C1 segment of cervical spinal cord (tissue), 14 donors: ENCODE measurements around the gene UBE2N.

Experiments used
- DNase-seq, 14 donors: peaks; one replicate each; lab custom pipeline; 2025; lab: John Stamatoyannopoulos, UW

UBE2N gene

DNA sequence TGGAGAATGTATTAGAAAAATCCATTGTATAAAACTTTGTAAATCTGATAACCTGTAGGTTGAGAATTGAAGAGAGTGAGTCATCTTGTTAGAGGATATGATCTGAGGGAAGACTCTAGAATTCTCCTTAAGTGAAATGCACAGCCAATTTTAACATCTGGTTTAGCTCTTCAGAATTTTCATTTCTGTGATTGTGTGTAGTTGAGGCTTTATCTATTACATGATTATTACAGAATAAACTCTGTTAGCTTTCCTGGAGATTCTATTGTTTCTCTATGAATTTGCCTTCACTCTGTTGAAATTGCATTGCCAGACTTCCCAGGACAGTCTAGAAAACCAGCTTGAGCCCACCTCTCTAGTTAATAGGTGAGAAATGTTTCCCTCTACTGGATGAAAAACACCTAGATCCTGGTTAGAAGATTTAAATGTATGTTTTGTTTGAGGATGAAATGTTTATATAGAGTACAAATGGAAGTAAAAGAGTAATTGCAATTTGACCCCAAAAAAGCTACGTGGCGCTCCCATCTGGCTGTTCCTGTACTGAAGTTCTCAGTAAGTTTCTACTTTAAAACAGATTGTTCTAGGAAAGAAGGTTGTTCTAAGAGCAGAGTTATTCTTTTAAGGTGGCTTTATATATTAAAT, 61.1 kb downstream of the UBE2N start:
- no peak for DNase-seq

DNA sequence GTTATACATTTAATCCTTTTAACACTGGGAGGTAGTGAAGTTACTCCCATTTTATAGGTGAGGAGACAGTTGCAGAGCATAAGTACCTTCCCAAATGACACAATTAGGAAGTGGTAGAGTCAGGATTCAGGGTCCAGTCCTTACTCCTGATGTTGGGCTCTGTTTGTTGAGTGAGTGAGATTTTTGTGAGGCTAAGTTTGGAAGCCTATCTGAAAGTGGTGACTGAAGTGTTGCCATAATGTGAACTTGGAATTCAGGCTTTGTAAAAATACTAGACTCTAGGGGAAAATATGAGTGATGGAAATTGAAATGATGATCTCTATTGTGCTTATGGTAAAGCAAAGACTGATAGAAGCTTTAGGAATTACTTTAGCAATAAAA, 61.8 kb downstream of the UBE2N start:
- DNase-seq = no peak

DNA sequence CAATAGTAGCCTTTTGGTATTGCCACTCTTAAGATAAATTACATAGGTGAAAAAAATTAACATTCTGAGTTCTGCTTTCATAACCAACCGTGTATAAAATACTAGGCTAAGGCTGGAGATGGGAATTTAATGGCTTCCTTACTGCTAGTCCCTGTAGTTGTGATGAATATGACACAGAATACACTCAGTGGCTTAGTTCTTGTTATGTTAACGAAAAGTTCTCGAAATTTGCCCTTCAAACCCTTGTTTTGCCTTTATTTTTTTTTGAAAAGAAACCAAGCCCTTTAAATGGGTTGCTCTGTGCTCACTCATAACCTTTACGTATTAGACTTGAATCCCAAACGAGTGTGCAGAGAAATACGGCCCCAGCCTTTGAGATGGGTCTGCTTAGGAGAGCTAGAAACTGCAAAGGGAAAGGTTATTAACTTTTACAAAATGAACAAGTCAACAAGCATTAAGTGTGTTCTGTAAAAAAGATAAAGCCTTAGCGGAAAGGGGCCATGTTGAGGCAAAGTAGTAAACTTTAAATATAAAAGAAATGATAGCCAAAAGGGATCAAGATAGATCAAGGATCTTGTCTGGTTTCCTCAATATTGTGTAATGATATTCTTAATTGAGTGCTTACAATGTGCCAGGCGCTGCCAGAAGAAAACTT, 62.3 kb downstream of the UBE2N start:
- DNase-seq = peak in 2 of 14 donors; percentile 9 to 22

DNA sequence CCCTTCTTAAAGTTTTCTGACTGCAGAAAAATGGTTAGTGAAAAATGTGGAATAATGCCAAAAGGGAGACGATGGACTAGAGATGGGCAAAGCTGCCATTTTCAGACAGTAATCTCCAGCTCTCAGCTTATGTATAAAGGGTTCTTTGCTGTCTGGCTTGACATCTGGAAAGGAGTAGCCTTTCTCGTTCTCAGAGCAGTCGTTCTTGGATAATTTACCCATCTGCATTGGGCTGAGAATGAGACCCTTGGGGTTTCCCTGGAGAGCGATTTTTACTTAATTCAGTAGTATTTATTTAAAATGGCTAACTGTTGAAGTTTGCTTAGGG, 62.8 kb downstream of the UBE2N start:
- peak in 2 of 14 donors; percentile 15 to 49 for DNase-seq

DNA sequence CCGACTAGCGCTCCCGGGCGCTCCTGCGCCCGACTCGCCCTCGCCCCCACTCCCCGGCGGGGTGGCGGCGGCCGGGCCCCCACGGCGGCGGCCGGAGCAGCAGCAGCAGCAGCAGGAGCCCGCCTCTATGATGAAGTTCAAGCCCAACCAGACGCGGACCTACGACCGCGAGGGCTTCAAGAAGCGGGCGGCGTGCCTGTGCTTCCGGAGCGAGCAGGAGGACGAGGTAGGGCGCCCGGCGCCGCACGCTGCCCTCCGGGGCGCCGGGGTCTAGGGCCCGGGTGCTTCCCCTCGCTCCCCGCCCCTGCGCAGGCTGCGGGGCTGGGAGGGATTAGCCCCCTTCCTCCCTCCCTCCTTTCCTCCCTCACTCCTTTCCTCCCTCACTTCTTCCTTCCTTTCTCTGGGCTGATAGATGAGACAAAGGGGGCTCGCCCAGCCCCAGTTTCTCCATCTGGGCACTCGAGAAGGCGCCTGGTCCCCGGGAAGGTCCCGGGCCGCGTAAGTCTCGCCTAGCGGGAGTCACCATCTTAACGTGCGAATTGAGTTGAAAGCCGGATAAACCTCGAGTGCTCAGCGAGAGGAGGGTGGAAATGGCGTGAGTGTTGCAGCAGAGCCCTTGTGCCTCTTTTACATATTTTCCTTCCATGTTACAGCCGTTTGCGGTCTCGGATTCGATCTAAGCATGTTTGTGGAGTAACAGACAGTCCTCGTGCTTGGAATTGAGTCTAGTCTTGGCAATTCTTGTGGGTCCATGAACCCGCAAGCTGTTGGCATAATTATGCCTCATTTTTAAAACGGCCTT, 63.4 kb downstream of the UBE2N start:
- DNase-seq = peak in 12 of 14 donors; percentile 9 to 80 (median 42)

DNA sequence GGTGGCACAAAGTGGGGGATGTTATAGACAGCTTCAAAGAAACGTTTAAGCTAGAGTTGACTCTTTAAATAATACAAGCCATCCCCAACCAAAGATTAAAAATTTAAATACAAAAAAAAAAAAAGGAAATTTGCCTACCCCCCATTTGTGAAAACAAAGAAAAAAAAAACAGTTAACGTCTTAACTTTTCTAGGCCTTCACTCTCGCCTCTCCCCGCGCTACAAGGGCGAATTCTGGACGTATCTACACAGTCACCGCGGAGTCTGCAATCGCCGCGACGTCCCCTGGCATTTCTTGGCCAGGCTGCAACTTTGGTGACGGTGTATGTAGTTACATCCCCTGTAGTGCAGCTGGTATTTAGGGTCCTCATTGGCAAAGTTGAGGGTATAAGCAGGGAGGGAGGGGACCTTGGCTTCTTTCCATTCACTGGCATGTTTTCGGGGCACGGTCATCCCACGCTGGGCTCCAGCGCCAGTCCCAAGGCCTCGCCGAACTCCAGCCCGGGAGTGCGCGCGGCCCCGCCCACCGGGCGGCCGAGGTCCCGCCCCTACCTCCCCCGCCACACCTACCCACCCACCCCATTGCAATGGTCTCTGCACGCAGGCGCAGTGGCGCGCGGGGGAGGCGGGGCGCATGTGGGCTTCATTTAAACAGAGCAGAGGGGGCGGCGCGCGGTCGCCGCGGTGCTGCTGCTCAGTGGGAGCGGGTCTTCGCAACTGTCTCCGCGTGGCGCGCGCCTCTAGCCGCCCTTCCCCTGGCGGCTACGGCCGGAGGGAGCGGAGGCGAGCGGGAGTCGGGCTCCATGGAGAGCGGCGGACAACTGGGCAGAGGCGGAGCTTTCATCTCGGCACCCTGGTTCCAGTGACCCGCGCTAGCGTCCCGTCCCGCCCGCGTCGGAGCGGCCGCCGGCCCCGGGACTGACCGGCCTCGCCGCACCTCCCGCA, 64.2 kb downstream of the UBE2N start, which contains the start of gene NUDT4:
NUDT4 (plus strand) TSS at position 674 of the 944 bp plus-strand sequence. CDS start 398 bp downstream, outside the sequence.
- DNase-seq = peak; percentile 47 to 97 (median 92)

DNA sequence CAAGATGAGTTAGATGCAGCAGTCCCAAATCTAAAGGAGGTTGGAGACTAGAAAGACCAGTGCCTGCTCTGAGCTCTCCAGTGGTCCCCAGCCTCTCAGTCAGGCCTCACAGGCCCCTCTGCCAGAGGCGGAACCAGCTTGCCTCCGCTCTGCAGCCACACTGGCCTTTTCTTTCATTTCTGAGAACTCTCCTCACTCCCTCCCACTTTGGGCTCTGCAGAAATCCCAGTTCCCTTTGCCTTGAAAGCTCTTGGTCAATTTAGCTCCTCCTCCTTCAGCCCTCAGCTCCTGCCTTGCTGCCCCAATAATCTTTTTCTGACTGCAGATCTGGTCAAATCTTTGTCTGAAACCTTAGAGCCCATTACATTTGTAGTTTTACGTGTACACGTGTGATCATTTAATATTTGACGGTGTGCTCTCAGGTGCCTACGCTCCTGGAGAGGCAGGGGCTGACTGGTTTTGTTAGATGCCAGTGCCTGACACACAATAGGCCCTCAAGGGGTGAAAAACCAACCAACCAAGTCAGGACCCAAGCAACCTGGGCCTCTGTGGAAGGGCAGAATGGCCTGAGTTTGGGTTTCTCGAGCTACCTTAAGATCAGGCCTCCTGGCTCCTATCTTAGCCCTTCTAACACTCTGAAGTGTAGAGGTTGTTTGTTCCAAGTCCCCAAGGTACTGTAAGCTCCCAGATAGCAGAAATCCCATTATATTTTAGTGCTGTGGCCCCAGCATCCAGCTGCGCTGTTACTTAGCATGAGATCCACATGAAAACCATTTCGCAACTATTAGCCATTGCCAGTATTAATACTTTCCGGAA, 65.1 kb downstream of the UBE2N start:
- peak in 12 of 14 donors; percentile 12 to 58 (median 34) for DNase-seq

DNA sequence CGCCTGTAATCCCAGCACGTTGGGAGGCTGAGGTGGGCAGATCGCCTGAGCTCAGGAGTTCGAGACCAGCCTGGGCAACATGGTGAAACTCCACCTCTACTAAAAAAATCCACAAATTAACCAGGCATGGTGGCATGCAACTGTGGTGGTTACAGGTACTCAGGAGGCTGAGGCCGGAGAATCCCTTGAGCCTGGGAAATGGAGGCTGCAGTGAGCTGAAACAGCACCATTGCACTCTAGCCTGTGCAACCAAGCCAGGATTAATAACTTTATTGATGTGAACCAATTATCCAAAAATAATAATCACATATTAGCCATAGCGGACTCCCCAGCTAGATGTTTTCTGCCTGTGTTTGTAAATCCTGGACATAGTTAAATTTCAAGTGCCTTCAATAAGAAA, 65.8 kb downstream of the UBE2N start:
- no peak for DNase-seq

DNA sequence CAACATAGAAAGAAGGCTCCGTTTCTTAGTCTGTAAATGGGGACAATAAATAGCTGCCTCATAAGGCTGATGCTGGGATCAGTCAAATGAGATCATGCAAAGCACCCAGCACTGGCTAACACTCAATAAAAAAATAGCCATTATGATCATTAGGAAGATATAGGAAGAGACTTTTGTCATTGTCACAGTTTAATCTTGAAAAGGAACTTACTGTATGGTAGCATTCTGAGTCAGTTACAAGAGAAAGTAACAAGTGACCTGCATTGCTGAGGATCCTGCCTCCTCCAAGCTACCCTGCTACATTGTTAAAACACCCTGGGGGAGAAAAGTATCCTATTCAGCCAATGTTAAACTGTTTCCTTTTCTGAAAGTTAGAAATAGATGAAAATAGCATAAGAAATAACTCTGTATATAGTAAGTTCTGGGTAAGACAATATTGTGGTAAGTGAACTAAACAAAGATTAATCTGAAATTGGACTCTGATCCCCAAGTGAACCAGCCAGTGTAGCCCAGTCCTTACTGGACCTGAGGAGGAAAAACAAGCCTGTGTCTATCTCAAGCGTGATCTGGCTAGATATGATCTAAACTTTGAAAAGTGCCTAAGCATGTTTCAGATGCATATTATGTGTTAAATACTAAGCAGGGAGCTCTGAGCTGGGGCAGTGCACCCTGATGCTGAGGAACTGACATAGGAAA, 67.6 kb downstream of the UBE2N start:
- no peak for DNase-seq

DNA sequence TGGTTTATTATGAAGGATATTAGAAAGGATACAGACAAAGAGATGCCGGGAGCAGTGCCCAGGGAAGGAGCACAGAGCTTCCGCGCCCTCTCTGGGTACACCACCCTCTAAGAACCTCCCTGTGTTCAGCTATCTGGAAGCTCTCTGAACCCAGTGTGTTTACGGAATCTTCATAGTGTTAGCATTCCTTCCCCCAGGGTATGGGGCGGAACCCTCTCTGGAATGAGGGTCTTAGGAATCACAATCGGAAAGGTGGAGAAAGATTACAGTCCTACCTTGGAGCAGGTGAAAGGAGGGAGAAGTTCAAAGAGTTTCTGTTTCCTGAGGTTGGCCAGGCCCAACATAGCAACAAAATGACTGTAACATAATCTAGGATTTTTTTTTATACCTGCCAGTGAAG, 70.8 kb downstream of the UBE2N start:
- no peak for DNase-seq

DNA sequence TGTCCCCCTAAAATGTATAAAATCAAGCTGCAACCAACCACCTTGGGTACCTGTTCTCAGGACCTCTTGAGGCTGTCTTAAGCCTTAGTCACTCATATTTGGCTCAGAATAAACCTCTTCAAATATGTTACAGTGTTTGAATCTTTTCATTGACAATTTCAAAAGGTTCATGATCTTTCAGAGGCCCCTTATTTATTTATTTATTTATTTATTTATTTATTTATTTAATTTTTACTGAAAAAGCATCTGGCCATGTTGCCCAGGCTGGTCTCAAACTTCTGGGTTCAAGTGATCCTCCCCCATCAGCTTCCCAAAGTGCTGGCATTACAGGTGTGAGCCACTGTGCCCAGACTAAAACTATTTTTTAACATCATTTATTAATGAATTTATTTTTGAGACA, 72.2 kb downstream of the UBE2N start:
- no peak for DNase-seq

DNA sequence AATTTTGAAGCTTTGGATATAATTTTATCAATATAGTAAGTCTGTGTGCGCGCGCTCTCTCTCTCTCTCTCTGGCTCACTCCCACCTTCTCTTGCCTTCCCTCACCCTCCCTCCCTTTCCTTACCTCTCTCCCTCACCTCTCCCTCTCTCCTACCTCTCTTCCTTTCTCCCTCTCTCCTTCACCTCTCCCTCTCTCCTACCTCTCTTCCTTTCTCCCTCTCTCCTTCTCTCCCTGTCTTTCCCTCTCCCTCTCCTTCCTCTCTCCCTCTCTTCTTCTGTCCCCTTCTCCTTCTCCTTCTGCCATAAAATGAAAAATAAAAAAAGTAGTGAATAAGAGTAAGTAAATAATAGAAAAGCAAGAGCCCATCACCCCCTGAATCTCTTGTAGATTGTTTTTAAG, 73.0 kb downstream of the UBE2N start:
- DNase-seq = no peak

DNA sequence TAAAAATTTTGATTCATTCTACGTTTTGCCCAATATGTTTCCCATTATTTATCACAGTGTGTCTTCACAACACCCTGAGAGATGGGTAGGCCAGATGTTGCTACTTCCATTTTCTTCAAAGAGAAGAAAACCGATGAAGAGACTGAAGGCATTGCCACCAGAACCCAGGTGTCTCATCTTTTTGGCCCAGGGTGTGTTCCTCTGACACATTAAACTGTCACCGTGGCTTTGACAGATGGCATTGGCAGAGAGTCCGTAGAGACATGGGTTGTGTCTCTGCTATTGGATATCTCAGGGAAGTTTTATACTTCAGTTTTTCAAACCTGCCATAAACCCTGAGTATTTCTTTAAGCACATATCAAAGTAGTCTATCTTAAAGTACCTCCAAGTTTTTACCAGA, 75.3 kb downstream of the UBE2N start:
- no peak for DNase-seq

DNA sequence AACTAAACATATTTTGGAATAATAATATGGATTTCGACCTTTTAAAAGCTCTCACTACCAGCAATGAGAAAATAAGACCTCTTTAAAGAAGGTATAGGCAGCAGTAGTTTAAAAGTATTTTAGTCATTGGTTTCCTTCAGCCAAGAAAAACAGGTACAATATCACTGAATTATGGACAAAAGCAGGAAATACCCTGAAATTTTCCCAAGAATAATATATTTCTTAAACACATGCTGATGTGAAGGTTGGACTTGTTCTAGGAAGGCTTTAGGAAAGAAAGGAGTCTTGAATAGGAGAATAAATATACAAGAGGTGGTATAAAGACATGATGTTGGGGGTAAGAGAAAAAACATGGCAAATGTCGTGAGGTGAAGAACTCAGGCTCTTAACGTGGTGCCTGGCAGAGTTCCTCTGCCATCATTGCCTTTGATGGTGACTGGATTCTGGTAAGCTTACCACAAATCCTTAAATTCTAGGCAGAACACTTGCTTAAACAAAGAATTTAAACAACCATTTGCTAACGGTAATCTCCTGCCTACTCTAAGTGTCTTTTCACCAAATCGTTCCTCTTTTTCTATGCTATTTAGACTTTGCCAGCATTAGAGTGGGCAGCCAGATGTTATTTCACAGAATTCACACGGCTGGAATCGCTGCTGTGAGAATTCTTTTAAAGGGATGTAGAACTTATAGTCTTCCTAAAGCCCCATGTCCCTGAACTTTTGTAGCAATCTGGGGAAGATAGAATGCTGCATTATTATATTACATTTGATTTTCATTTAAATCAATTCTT, 75.9 kb downstream of the UBE2N start:
- DNase-seq = no peak

DNA sequence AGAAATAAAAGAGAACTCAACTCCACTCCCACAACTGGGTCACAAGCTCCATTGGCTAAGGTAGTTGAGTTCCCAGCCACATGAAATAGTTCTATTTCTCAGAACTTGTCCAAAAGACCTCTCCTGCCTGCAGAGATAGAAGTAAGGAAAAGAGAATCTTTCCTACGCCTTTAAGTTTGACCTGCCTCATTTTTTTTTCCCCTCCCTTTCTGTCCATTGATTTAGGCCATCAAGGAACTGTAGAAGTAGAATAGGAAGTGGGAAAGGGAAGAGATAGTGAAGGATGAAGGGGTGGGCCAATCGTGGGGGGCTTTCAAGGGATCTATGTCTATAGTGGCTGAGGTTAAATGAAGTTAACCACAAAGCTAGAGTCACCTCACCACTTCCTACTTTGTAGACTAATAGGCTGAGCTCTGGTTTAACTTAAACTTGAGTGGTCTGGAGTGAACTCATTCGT, 77.9 kb downstream of the UBE2N start:
- DNase-seq = no peak

DNA sequence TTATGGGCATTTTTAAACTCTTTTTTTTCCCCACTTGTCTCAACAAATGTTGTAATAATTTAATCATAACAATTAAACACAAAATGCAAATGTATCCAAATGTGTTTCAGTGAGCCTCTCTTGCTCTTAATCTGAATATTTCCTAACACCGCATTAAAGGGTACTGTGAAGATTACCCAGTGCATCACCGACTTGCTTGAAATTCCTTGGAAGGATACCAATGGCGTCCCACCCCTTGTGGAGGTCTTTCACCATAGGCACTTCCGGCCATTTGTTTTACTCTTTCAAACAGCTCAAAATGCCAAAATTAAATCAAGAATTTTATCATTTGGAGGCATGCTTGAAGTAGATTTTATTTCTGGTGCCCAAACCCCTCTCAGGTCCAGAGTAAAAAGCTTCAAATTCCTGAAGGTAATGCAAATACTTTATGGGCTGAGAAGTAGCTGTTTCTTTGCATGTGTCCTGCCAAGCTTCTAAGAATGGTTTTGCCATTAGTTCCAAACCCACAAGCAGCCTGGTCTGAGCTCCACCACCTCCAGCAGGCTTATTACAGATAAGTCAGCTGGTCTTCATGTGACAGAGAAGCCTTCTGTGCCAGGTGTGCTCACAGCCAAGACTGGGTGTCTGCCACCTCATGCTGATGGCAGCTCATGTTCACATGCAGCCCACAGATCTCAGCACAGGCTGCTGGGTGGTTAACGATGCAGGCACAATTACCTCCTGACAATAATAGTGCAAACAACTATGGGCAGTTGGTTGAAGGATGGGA, 80.4 kb downstream of the UBE2N start:
- no peak for DNase-seq

DNA sequence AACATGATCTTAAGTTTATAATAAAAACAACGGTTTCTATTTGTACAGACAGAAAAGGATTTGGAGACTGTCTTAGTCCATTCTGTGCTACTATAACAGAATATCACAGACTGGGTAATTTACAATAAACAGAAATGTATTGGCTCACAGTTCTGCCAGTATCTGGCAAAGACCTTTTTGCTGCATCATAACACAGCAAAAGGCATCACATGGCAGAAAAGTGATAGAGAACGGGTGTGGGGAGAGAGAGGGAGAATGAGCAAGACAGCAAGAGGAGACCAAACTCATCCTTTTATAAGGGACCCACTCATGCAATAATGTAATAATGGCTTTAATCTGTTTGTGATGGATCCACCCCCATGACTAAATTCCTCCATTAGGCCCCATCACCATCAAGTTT, 81.1 kb downstream of the UBE2N start:
- DNase-seq = no peak

DNA sequence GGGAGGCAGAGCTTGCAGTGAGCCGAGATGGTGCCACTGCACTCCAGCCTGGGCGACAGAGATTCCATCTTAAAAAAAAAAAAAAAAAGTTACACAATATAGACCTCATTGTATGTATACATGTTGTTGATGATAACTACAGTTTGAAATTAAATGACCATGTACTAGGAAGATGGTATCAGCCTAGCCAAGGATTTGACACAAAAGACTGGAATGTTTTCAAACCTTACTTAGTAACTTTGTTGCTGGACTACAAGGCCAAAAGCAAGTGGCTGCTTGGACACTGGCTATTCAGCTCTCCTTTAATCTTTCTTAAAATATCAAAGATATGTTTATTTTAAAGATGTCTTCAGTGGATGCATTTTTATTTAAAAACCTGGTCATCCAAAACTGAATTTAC, 82.9 kb downstream of the UBE2N start:
- DNase-seq = no peak
